ENCODE results near the gene IVNS1ABP.

IVNS1ABP gene

GRCh38 chr1:185249563-185249962 is 67.5 kb downstream of the IVNS1ABP start:
- no peak for DNase-seq

Measured in 8988T (cell line).